ENCODE measurements around the gene BCR.
"Not testable (repeated sequence)": the region's sequence is repeated elsewhere in the genome, so short reads cannot be mapped to it uniquely, and the experiment has no call there.

The BCR gene

DNA sequence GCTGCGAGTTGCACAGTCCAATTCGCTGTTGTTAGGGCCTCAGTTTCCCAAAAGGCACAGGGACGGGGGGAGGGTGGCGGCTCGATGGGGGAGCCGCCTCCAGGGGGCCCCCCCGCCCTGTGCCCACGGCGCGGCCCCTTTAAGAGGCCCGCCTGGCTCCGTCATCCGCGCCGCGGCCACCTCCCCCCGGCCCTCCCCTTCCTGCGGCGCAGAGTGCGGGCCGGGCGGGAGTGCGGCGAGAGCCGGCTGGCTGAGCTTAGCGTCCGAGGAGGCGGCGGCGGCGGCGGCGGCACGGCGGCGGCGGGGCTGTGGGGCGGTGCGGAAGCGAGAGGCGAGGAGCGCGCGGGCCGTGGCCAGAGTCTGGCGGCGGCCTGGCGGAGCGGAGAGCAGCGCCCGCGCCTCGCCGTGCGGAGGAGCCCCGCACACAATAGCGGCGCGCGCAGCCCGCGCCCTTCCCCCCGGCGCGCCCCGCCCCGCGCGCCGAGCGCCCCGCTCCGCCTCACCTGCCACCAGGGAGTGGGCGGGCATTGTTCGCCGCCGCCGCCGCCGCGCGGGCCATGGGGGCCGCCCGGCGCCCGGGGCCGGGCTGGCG lies at the start of gene BCR:
Gene BCR, plus strand, starts transcription at position 209 of the 592 bp plus-strand sequence. CDS start 452 bp downstream, outside the sequence.
- peak in 1 of 3 donors; percentile 41 for DNase-seq (ENCODE audit: low read depth in 3 of 3)

DNA sequence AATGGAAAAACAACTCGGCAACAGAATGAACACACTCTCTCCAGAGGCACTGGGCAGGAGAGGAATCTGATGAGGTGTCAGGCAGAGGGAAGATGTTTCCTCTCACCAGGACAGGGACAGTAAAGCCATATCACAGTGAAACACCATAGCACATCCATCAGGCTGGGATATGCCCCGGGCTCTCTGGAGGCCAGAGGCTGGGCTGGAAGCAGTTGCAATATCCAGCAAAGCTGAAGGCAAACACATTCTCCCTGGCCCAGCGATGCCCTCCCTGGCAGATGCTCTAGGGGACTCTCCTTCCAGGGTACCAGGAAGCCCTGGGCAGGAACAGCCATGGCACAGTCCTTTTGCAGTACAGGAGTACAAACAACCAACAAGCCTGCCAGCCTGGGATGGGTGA lies 49.6 kb upstream of the BCR start:
- no peak for DNase-seq (ENCODE audit: low read depth in 3 of 3)

DNA sequence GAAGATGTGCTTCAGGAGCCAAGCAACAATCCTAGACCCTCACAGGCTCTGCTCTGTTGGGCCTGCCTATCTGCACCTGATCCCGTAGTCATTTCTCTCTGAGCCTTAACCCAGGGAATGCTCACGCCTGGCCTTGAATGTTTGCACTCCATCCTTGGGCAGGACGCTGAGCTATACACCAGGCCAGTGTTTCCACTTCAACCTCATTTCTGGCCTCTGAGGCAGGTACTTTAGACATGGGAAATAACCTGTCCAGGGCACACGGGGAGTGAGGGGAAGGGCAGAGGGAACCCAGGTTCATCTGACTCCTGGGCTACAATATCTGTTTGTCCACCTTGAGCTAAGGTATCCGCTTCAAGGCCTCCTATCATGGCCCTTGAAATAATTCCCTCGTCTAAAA lies 48.4 kb upstream of the BCR start:
- no peak for DNase-seq (ENCODE audit: low read depth in 3 of 3)

DNA sequence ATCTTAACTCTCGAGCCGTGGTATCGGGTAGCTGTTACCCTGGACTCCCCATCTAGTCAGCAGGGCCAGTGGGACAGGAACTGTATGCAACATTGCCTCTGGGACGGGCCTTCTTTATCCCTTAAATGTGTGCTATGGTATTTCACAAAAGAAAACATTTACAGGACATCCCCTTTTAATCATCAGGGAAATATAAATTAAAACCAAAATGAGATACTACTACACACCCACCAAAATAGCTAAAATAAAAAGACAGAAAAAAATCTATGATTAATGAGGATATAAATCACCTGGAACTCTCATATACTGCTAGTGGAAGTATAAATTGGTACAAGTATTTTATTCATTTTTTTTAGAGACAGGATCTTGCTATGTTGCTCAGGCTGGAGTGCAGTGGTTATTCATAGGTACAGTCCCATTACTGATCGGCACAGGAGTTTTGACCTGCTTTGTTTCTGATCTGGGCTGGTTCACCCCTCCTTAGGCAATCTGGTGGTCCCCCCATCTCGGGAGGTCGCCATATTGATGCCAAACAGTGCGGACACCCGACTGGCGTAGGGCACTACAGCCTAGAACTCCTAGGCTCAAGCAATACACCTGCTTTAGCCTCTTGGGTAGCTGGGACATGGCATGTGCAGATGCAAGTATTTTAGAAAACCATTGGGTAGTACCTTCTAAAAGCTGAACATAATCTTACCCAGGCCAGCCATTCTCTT lies 47.8 kb upstream of the BCR start:
- DNase-seq (ENCODE audit: low read depth in 3 of 3), result no peak

DNA sequence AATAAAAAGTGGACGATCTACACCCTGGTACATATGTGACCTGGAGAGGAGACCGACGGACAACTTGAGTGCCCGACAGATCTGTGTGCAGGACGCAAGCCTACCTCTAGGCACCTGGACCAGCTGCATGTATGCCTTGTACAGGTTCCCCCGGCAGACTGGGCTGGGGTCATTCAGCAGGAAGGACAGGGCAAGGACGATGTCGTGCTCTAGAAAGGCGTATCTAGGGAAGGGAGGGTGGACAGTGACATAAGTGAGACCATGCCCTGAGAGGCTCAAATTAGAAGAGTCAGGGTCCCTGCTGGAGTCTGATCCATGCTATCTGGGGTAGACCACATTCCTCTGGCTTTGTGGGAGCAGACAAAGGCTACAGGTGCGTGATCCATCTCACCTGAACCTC lies 46.4 kb upstream of the BCR start:
- no peak for DNase-seq (ENCODE audit: low read depth in 3 of 3)

DNA sequence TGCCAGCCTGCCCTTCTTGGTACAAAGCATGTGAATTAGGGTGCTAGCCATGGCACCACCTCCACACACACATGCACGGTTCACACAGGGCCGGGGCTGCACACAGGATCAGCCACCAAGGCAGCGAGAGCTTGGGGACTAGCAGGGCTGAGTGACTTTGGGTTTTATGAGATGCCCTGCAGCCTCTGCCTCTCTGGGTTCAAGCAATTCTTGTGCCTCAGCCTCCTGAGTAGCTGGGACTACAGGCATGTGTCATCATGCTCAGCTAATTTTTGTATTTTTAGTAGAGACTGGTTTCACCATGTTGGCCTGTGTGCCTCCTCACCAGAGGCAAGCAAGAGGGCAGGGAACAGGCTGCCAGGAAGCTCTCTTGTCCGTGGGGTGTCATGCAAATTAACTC lies 43.3 kb upstream of the BCR start:
- not testable (repeated sequence) for DNase-seq (ENCODE audit: low read depth in 3 of 3)

DNA sequence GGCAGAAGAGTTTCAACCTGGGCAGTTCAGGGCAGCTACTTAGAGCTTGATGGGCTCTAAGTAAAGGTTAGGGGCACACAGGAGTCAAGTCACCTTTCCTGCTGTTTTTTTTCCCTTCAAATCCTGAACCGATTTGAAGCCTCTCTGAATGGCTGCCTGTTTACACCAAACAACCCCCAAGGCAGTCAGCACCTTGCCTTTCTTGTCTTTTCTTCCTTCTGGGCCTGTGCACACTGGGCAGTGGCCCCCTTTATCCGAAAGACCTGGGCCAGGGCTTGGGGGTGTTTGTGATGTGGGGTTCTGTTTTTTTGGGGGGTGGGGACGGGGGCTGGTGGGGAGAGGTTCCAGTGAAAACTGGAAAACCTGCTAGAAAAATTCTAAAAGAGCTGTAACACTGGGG lies 42.8 kb upstream of the BCR start:
- no peak for DNase-seq (ENCODE audit: low read depth in 3 of 3)

DNA sequence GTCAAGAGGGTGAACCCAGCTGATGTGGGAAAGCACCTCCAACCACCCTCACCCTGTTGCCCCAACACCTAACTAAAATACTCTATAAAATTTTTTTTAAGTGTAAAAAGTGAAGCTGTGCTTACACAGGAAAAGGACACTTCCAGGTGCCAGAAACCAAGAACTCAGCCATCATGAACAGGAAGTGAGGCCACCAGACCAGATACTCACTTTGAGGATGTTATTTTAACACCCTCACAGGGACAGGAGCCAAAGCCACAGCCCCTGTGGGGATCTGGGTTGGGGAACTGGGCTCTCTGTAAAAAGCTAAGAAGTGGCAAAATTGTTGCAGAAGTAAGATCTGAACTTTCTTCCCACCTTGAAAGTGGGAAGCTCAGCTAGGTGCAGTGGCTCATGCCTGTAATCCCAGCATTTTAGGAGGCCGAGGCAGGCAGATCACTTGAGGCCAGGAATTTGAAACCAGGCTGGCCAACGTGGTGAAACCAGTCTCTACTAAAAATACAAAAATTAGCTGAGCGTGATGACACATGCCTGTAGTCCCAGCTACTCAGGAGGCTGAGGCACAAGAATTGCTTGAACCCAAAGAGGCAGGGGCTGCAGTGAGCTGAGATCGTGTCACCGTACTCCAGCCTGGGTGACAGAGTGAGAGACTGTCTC lies 42.3 kb upstream of the BCR start:
- no peak for DNase-seq (ENCODE audit: low read depth in 3 of 3)

DNA sequence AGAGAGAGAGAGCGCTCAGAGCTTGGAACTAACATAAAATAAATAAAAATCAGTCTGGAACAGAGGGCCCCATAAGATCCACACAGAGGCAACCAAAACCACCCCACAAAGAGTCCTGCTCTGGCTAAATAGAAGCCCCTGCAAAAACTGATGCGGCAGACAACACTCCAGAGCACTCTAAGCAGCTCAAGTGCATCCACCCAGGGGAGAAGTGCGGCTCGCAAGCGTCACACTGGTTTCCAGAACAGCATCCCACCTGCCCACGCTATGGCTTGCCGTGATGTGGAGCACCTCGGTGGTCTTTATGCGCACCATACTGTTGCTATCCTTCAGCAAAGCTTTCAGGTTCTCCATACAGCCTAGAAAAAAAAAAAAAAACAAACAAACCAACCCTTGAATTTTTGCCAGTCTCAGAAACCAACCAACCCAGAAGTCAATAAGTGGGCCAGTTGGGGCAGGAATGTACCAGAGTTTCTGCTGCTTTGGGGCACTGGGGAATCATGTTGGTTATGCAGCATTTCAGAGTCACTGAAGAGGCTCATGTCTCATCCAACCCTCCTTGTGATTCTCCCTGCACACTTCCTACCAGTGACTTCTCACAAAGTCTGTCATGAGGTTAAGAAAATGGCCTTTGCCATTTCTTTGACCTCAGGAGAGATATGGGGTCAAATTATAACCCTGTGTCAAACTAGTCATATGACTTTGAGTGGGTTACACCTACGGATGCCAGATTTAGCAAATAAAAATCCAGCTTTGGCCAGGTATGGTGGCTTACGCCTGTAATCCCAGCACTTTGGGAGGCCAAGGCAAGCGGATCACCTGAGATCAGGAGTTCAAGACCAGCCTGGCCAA lies 41.5 kb upstream of the BCR start:
- DNase-seq (ENCODE audit: low read depth in 3 of 3), result no peak

DNA sequence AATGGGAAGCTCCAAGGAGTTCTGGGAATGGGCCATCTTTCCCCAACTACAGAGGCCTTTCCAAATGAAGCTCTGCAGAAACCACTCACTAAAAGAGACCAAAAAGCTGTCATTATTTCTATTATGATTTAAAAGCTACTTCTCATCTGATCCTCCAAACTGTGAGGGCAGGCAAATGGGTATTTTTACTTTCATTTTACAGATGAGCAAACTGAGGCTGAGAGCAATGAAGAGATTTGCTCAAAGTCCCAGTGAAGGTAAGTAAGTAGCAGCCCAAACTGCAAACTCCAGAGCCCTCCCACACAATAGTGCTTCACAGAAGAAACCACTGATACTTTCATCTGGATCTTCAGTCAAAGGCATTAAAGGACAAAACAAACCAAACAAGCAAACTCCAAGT lies 39.9 kb upstream of the BCR start:
- no peak for DNase-seq (ENCODE audit: low read depth in 3 of 3)

DNA sequence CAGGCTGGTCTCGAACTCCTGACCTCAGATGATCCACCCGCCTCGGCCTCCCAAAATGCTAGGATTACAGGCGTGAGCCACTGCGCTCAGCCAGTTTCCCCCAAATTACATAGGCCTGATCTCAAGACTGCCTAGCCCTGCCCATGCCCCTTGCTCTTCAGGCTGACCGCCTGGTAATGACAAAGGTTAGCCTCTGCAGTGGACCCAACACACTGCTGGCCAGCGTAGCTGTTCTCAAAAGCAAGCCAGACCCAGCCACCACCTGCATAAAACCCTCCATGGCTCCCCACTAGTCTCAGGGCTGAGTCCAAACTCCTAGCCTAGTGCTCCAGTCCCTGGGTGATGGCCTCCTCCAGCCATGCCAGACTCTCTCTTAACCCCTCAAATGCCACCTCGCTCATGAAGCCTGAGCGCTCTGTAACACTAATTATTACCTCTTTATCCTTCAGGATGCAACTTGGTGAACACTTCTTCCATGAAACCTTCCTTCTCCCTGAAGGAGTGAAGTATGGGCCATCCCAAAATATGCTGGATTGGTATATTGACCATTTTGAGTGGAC lies 37.7 kb upstream of the BCR start:
- no peak for DNase-seq (ENCODE audit: low read depth in 3 of 3)

DNA sequence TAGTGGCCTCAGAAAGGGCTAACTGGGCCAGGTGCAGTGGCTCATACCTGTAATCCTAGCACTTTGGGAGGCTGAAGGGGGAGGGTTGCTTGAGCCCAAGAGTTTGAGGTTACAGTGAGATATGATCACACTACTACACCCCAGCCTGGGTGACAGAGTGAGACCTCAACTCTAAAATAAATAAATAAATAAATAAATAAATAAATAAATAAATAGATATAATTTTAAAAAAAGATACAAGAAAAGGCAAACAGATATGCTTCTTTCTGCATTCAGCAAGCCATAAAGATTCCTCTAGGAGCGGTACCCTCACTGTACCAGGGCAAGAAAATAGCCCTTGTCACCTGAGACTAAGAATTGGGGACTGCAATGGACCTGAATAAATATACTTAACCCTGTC lies 37.2 kb upstream of the BCR start:
- DNase-seq (ENCODE audit: low read depth in 3 of 3), result no peak

DNA sequence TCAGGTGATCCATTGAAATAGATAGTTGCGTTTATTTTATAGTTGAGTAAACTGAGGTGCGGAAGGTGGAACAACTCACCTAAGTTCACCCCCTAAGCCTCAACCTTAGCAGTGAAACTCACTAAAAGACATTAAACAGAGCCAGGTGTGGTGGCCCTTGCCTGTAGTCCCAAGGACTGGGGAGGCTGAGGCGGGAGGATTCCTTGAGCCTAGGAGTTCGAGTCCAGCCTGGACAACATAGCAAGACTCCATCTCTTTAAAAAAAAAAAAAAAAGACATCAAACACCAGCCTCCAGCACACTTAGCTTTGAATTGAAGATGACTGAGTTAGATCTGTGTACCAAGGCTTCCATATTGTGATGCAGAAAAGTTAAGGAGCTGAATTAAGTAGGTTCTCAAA lies 35.9 kb upstream of the BCR start:
- no peak for DNase-seq (ENCODE audit: low read depth in 3 of 3)

DNA sequence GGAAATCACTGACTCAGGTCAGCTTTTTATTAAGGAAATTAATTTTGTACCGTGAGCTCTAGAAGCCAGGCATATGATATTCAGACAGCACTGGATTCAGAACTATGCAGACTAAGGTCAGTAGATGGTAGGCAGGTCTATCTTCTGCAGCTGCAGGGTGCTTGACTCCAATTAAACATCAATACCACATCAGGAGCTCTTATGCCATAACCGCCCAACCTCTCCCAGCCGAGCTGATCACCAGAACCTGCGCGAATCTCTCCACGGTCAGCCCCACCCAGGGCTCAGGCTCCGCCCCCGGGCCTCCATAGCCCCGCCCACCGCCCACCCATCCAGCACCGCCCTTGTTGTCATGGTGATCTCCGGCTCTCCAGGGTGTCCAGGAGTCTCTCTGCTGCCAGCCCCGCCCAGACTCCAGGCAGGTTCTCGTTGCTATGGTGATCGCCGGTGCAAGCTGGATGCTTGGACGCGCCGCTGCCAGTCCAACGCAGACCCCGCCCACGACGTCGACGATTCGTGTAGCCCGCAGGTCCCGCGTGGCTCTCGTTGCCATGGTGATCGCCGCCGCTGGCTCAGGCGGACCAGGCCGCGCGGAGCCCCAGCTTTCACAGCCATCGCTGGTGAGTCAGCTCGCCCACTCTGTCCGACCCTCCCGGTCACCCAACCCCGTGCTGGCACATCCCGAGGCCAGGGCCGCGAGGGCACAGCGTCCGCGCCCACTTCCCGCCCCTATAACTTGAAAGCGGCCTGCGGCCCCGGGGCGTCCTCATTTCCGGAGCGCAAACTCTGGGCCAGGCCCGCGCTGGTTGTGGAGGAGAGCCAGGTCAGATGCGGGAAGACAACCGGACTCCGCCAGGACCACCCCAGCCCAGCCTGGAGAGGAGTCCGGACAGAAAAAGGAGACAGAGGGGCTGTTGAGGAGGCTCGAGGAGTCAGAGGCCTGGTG lies 35.1 kb upstream of the BCR start, which contains the start of gene RAB36:
Gene RAB36, plus strand, starts transcription at position 546 of the 946 bp plus-strand sequence. CDS start 1,140 bp downstream, outside the sequence.
- DNase-seq (ENCODE audit: low read depth in 3 of 3), result peak; percentile 76 to 80 (median 79)

DNA sequence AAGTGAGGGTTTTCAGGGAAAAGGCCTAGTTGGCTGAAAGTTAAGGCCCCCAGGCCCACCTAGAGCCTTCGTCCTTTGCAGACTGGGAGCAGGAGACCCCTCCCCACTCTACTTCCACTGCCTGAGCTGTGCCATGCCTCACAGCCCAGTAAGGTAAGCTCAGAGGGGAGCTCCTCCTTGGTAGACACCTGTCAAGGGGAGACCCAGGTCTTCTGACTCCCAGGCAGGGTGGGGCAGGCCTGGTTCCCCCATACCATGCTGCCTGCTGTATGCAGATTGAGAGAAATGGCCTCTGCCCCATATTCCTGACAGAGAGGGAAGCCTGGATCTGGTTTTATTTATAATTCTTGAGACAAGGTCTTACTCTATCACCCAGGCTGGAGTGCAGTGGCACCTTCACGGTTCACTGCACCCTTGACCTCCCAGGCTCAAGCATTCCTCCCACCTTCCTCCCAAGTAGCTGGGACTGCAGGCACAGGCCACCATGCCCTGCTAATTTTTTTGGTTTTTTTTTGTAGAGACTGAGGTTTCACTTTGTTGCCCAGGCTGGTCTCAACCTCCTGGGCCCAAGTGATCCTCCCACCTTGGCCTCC lies 34.3 kb upstream of the BCR start:
- DNase-seq (ENCODE audit: low read depth in 3 of 3), result no peak

DNA sequence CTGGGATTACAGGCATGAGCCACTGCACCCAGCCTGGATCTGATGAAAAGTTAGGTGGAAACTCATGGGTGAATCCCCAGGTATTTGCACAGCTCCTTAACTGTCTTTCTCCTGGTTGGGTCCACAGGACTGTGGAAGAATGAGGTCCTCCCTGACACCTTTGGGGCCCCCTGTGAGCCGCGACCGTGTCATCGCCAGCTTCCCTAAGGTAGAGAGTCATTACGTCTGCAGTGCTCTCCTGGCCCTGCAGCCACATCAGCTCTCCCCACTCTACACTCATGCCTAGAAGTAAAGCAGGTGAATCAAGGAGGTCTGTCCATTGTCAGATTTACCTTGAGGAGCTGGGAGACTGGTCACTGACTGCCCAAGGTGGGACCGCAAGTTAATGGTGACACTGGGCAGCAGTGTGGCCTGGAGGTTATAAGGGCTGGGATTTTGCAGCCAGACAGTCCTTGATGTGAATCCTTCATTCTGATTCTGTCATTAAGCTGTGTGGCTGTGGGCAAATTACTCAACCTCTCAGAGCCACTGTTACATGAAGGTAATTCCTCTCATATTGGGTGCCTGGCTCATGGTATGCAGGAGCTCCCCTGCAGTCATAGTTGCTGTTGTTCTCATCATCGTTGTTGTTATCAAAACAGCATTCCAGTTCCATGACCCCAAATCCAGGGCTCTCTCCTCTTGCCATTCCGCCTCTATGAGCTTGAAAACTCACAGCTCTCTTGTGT lies 33.7 kb upstream of the BCR start:
- DNase-seq (ENCODE audit: low read depth in 3 of 3), result no peak

DNA sequence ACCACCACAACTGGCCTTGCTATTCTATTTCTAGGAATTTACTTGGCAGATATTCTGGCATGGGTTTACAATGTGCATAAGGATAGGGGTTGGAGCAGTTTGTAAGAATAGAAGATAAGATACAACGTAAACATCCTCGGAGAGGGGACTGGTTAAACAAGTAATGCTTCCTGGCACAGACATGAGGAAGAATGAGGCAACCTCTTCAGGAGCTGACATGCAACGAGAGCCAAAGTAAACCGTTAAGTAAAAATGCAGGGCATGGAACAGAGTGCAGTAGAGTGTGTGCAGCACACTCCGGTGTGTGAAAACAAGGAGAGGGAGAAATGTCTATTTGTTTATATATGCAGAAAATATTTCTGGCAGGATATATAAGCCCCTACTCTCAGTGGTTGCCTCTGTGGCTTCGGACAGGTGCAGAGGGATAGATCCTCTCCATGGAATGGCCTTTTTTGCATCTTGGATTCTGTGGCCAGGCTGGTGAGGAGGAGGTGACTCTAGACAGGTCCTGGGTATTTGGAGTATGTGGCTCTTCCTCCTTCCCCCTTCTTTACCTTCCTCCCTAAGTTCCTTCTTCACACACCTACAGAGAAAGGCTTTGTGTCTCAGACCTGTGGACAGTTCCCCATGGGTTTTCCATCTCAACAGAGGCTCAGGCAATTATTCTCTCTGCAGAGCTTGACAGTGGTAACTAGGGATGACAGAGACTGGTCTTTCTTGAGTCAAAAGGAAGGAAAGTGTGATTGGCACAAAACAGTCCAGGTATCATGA lies 32.5 kb upstream of the BCR start:
- no peak for DNase-seq (ENCODE audit: low read depth in 3 of 3)

DNA sequence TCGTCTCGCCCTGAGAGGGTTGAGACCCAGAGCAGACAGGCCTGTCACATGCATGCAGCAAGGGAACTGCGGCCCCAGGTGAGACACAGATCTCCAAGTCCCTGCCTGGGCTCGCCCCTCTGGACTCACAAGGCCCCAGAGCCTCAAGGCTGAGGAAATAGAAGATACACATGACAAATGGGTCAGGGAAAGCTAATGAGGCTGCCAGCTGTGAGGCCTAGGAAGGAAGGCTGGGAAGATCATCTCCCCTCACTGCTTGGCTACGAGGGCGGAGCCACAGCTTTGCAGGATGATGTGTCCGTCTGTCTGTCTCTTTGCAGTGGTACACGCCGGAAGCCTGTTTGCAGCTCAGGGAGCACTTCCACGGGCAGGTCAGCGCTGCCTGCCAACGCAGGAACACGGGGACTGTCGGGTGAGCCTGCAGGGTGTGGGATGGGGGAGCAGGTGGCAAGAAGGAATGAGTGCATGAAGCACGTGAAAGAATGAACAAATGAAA lies 30.5 kb upstream of the BCR start:
- no peak for DNase-seq (ENCODE audit: low read depth in 3 of 3)

DNA sequence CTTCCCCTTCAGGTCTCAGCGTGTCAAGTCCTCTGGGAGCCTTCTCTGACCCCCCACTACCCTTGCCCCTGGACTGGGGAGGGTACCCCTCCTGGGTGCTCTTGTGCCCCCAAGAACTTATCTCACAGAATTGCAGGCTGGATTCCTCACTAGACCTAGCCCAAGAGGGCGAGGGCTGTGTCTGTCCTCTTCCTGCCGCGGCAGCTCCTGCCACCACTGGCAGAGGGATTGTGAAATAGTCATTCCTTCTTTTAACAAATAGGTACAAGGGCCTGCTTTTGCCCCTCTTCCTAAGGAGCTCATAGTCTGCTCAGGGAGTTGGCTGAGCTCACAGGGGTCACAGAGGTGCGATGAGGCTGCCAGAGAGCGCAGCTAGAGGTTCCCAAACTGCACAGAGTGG lies 29.5 kb upstream of the BCR start:
- no peak for DNase-seq (ENCODE audit: low read depth in 3 of 3)

Measured in stimulated activated CD4-positive, alpha-beta T cell treated with anti-CD3 and anti-CD28 coated beads, TNF-alpha, amount 100 ng/mL, for 48 hours (primary cell).